HG02623 (cell line): ENCODE results near the gene CCDC92B.
"Not testable (repeated sequence)": the region's sequence is repeated elsewhere in the genome, so short reads cannot be mapped to it uniquely, and the experiment has no call there.

Source experiments
- ATAC-seq: cut with Tn5 transposase; IDR thresholded peaks from one replicate; pipeline ENCODE4 v1.9.1; 2021; ENCODE audit warnings: moderate library complexity; ENCODE audit not compliant: unreplicated experiment

The CCDC92B gene

DNA sequence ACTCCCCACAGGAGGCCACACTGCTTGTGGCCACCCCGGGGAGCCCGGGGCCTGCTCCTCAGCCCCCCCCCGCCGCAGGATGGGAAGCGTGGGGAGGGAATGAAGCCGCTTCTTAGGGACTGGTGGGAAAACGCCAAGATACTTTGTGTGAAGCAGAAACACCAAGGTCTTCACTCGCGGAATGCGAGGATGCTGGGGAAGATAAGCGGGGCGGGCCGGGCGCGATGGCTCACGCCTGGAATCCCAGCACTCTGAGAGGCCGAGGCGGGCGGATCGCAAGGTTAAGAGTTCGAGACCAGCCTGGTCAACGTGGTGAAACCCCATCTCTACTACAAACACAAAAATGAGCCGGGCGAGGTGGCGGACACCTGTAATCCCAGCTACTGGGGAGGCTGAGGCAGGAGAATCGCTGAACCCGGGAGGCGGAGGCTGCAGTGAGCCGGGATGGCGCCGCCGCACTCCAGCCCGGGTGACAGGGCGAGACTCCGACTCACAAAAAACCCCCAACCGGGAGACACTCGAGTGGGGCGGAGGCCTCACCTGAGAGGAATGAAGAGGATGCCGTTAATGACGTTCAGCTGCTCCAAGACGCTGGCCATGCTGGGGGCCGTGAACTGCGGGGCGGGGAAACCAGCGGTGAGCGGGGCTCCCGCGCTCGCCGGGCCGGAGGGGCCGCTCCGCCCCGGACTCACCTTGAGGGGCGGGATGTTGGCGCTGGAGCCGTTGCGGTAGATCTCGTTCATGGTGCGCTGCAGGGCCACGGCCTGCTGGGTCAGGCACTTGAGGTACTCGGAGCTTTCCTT, 58.2 kb downstream of the CCDC92B start:
- ATAC-seq = no peak

DNA sequence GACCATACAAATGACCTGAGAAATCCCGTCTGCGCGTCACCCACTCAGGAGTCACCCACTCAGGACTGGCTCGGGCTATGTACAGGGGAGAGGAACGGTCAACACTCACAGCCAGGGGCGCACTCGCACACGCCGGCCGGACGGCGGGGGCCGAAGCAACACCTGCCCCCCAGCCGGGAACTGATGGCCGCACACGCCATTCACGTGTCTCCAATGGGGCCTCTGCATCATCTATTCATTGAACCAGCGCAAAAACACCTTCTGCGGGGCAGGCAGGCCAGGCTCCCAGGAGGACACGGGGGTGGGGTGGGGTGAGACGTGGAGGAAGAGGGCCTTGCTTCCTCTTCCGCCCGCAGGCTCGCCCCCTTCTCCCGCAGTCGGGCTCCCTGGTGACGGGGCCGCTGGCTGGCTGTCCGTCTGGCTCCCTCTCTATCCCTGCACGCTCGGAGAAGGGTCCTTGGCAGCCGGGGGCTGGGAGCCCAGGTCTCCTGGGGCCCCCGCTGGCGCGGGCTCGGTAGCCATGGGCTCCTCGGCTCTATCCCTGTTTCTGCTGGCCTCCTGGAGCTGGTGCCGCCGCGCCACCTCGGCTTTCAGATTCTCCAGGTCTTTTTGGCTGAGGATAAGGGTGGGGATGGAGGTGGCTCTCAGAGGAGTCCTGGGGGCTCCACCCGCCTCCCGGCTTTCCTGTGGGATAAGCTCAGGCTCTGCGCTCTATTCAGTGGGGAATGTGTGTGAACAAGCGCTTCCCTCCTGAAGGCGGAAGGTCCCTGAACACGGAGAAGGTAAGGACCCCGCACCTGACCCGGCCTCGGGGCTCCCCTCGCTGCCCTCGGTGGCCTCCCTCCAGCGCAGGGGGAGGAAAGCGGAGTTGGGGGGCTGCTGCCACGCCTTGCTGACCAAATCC, 59.0 kb downstream of the CCDC92B start:
- ATAC-seq = no peak

DNA sequence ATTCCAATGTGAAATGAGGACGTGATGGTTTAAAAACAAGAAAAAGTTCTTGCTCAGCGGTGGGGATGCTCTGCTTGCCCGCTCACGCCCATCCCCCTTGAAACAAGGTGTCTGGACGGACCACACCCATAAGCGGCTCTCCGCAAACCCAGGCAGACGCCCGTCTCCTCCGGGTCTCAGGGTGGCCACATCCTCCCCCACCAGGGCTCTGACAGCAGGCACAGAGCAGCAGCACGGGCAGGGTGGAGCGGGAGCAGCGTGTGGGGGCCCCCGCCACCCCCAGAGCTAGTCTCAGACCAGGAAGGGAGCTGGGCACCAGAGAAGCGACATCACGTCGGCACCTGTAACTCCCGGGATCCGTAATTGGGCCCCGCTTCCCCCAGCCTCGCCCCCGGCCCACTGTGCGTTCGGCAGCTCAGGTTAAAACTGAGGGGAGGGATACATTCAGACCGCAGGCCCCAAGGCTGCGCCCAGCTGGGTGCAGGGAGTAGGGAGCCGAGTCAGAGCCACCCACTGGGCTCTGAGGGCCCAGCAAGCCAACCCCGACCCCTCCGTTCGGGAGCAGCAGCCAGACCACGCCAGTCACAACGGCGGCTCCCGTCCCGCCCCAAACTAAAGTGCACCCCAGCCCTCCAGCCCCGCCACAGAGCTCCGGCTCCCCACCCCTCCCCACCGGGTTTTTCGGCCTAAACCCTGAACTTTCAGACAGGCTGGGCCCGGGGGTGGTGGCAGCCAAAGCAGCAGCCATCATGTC, 59.9 kb downstream of the CCDC92B start:
- no peak for ATAC-seq

DNA sequence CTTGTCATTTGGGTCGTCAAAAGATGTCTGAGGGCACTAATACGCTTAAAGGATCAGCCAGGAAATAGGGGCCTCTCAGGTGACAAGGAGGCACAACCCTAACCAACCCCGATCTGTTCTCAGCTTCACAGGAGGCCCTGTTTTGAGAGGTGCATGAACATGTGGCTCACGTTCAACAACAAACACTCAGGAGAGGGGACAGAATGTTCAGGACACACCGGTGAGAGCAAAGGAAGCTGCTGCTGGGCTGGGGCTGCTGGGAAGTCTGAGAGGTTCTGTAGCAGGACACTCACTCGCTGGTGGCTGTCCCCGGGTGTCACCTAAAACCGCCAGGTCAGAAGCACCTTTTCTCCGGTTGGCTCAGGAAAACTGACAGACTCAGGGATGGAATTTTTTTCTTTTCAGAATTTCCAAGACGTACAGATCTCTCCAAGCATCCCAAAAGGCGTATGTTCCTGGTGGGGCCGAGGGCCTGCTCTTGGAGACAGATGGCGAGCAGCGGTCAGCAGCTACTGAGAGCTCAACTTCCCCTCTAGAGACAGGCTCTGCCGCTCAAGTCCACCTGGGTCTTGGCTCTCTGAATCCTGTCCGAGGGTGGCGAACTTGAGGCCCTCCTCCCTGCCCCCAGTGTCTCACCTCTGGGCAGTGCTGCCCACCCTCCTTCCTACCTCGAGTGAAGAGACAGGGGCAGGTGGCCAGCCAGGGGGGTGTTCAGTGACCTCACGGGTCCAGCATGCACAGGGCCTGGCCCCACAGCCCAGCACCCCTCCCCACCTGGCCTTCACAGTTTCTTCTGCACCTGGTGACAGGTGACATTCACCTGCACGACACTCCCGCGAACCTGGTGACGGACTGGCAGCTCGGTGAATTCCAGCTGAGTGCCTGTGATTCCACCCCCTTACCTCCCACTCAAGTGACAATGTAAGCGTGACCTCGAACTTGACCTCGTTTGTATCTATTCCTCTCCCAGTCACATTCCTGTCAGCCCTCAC, 60.8 kb downstream of the CCDC92B start:
- ATAC-seq = no peak

DNA sequence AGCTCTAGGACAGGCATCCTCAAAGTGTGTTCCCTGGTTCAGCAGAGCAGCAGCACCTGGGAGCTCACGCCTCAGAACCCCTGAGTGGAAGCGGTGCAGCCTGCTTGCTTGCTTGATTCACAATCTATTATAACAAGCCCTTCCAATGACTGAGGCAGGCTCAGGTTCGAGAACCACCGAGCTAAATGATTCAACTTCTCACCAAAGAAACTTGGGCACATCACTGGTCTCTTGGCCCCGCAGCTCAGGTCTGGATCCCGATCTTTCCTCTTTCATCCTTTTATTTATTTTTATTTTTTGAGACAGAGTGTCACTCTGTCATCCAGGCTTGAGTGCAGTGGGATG, 62.4 kb downstream of the CCDC92B start:
- no peak for ATAC-seq

DNA sequence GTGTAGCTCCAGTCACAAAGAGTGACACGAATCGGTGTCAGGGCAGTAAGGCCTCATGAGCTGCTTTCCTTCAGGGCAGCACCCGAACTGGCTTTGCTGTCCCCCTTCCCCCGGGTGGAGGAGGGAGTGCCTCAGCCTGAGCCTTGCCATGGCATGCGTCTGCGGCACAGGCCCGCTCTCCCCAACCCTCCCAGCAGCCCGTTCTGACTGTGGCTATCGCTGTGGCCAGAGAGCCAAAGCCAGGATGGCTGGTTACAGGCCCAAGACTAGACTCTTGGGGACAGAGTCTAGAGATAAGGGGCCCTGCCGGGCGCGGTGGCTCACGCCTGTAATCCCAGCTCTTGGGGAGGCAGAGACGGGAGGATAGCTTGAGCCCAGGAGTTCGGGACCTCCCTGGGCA, 63.8 kb downstream of the CCDC92B start:
- ATAC-seq = no peak

DNA sequence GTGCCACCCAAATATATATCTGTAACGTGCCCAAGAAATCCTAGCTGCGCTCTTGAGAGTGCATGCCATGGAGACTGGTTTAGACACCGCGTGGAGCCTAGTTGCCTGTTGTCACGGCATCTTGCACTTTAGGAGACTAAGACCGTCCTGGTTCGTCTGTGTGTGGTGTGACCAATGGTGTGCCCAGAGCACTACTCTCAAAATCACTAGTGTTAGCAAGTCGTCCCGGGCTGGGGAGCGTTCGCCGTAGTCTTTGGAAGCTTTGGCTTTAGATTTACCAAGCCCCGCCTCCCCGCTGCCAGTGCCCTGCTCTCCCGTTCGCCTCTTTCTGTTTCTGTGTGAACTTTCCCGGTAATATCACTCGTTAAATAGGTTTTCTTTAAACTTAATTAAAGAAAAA, 64.9 kb downstream of the CCDC92B start:
- ATAC-seq = no peak

DNA sequence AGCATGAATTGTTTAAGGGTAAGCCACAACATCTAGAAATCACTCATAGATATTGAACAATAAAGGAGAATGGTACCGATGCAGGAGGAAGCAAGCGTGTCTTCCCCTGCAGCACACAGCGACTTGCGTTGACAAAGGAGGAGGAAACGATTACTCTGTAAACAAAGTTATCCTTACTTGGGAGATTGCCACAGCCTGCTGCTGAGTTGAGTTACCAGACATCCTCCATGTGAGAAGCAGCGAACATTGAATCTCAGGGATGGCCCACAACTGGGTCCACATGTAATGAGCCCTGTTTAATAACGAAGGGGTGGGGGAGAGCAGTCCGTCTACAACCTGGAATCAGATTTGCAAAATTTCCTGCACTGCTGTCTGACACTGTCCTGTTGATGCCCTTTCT, 65.5 kb downstream of the CCDC92B start:
- ATAC-seq = no peak

DNA sequence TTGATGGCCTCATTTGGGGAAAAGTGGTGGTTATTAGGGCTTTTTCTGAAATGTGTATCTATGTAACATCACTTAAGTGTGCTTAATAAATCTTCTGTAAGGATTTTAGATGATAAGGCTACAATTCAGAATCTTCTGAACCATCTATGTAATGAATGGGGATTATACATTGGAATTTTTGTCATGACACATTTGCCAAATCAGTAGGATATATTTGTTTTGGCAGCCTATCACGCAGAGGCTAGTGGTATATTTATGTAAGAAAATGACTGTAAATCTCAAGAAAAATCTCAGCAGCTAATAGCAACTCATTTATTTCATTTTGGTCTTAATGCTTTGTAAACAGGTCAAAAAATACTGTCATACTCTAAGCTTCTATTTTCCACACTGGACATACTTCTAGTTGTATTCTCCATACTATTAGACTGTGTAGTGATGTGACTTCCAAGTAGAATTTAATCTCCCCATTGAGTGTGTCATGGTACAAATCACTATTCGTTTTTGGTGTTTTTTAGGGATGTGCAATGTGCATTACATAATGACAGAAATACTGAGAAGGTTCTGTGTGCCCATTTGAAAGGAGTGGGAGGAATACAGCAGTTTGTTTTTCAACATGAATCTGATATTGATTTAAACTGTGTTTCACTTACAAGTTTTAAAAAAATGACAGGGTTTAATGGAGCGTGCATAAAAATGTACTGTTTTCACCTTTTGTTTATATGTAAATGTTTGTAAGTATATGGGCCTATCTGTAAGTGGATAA, 67.1 kb downstream of the CCDC92B start:
- ATAC-seq = no peak

DNA sequence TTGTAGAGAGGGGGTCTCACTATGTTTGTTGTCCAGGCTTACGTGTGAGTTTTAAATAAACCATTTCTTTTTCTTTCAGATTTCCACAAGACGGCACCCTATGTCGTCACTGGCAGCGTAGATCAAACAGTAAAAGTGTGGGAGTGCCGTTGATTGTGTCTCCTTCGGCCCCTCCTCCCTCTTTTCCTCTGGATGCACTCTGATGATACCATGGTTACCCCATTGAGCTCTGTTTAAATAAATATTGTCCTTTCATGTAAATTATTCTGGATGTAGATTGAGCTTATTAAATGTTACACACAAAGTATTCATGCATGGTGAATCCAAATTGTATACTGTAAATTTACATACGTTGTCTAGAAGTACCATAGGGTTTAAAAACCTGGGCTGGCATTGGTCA, 67.8 kb downstream of the CCDC92B start:
- ATAC-seq = no peak

DNA sequence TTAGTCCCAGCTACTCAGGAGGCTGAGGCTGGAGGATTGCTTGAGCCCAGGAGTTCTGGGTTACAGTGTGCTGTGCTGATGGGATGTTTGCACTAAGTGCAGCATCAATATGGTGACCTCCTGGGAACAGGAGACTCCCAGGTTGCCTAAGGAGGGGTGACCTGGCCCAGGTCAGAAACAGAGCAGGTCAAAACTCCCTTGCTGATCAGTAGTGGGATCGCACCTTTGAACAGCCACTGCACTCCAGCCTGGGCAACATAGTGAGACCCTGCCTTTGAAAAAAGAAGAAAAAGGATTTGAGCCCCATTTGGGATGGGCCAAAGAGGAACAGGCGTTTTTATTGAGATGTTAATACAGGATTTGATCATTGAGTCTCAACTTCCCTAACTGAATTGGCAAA, 68.5 kb downstream of the CCDC92B start:
- ATAC-seq = no peak

DNA sequence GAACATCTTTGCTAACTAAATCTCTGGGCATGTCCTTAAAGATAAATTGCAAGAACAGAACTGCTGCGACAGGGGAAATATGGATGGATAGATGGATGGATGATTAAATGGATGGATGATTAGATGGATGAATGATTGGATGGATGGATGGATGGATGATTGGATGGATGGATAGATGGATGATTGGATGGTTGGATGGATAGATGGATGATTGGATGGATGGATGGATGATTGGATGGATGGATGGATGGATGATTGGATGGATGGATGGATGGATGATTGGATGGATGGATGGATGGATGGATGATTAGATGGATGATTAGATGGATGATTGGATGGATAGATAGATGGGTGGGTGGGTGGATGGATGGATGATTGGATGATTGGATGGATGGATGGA, 70.2 kb downstream of the CCDC92B start:
- not testable (repeated sequence) for ATAC-seq
